DND-41 (cell line): ENCODE results near the gene MAN2B2.

Experiments used
- EZH2 ChIP-seq: IDR thresholded peaks from 3 replicates; pipeline ENCODE4 v1.6.1; 2012; ENCODE audit warnings: borderline replicate concordance, low read depth, mild to moderate bottlenecking, moderate library complexity, low read length, inconsistent platforms; ENCODE audit not compliant: severe bottlenecking
- TF ChIP-seq, protein P1 (sequence below): IDR thresholded peaks from 2 replicates; pipeline ENCODE4 v1.5.1; 2012; ENCODE audit warnings: borderline replicate concordance, low read length, moderate library complexity, mild to moderate bottlenecking; ENCODE audit not compliant: poor library complexity, severe bottlenecking; ENCODE audit errors: extremely low read depth

DNA sequence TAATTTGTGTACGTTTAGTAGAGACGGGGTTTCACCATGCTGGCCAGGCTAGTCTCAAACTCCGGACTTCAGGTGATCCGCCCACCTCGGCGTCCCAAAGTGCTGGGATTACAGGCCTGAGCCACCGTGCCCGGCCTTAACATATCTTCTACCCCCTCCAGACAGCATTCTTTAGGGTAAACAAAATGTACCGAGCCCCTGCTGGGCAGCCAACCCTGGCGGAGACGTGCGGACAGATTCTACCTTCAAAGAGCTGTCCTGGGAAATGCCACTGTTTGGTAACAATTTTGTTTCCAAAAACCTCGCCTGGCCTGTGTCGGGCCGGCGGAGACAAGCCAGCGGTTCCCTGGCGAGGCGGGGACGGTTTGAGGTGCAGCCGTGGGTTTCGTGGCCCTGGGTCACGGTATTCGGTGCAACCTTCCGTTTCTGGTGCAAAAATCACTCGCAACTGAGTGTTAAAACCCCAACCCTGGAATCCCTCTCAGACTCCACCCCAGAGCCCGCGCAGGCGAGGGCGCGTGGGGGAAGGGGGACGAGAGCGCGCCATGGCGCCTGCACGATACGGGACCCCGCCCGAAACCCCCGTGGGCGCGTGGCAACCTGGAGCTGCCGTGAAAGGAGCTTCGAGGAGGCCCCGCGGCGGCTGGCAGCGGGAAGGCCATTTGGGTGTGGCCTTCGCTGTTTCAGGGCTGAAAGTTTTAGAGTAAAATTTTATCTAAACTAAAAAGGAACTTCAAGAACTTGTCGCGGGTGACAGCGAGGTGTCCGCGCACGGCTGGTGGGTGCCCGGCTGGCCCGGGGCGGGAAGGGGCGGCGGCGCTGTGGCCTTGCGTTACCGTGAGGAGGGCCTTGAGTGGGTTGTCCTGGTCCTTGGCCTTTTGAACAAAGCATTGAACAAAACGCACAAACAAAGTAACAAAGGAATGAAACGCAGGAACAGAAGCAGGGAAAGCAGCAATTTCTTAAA is 82.5 kb downstream of the MAN2B2 start:
- TF ChIP-seq, protein P1, sequence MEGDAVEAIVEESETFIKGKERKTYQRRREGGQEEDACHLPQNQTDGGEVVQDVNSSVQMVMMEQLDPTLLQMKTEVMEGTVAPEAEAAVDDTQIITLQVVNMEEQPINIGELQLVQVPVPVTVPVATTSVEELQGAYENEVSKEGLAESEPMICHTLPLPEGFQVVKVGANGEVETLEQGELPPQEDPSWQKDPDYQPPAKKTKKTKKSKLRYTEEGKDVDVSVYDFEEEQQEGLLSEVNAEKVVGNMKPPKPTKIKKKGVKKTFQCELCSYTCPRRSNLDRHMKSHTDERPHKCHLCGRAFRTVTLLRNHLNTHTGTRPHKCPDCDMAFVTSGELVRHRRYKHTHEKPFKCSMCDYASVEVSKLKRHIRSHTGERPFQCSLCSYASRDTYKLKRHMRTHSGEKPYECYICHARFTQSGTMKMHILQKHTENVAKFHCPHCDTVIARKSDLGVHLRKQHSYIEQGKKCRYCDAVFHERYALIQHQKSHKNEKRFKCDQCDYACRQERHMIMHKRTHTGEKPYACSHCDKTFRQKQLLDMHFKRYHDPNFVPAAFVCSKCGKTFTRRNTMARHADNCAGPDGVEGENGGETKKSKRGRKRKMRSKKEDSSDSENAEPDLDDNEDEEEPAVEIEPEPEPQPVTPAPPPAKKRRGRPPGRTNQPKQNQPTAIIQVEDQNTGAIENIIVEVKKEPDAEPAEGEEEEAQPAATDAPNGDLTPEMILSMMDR, result no peak
- TF ChIP-seq EZH2, result no peak
